HG03575 (cell line): ENCODE results near the gene CAMTA2.

Source experiments
- ATAC-seq: cut with Tn5 transposase; IDR thresholded peaks from one replicate; pipeline ENCODE4 v1.9.1; 2021; ENCODE audit not compliant: unreplicated experiment, insufficient number of reproducible peaks, low FRiP score; ENCODE audit errors: extremely low read depth

Gene CAMTA2

DNA sequence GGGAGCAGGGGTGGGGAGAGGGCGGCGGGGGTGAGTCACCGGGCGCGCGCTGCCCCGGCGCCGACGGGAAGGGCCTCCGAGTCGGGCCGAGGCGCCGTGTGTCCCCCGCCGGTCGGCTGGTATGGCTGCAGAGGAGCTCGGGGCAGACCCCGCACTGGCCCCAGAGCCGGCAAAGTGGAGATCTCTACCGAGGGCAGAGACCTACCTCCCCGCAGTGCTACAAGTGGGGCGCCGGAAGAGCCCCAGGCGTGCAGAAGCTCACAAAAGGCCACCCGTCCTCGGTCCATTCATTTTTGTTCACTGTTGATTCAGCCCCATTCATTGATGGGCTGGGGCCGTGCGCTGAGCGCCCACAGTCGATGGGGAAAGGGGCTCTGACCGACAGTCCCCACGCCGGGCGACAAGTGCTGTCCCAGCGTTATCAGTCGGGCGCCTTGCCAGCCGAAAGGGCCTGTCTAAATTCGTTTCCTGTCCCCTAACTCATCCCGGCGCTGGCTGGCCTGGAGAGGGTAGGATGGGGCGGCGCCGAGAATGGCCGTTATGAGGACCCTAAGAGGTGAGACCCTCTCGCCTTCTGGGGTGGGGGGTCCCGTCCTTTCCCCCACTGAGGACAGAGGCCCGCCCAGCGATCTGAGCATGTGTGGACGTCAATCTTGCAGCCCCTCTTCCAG lies 37.3 kb downstream of the CAMTA2 start:
- ATAC-seq: no peak

DNA sequence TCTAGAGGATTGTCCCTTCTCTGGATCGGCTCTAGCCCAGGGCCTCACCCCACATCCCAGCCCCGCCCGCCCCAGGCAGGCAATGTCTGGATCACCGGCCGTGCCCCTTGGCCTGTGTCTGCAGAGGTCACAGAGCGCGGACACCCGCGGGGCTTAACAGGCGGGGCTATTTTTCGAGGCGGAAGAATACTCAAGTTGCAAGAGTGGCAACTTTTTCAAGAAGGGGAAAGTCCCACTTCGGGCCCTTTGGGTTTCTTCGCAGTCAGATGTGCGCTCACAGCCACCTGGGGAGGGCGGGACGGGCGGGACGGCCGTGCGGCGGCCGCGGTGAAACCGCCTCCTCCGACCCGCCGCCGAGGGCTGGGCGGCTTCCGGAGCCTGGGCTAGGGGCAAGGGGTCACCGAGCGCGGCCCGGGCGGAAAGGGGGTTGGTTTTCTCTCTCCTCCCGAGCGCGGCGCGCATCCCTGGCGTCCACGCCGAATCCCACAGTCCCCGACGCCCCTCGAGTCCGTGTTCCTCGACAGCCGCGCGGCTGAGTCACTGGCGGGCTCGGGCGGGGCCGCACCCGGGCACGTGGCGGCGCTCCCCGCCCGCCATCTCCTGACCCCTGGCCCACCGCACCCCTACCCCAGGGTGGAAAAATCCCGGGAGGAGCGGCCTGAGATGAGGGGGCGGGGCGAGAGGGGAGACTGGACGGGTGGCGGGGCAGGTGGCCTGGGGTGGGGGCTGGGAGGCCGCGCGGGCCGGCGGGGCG lies 38.0 kb downstream of the CAMTA2 start:
- no peak for ATAC-seq

GRCh38 chr17:4948931-4949320 lies 38.5 kb downstream of the CAMTA2 start:
- ATAC-seq: no peak

GRCh38 chr17:4948166-4948930 lies 39.1 kb downstream of the CAMTA2 start, which contains the start of gene PFN1:
PFN1 (minus strand) TSS chr17:4948530; CDS start chr17:4948394, 136 bp downstream.
- no peak for ATAC-seq

DNA sequence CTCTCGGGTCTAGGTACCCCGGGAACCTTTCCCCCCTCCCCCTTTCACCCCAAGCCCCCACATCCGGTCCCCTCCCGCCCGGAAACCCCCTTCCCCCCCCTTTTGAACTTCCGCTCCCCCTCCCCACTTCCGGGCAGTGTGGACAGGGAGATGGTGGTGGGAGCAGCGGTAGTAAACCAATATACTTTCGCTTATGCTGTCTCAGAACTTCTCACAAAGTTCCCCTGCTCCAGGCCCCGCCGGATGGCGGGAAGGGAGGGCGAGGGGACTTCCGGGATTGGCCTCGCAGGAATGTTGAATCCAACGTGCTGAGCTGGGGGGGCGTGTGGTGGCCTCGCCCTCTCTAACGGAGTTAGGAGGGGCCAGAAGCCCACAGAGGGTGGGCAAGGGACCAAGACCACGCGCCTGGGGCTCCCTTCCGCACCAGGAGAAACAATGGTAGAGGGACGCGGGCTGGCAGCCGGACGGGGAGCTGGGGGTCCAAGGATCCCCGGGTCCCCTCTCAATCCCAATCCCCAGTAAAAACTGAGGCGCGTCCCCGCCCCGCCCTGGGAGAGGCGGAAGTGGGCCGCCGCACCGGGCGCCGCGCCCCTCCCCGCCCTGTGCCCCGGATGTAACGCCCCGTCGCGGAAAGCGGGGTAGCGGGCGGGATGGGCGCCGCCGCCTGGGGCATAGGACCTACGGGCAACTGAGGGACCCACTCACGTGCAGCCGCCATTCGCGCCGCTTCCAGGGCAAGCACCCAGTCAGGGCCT lies 39.9 kb downstream of the CAMTA2 start:
- ATAC-seq: no peak

DNA sequence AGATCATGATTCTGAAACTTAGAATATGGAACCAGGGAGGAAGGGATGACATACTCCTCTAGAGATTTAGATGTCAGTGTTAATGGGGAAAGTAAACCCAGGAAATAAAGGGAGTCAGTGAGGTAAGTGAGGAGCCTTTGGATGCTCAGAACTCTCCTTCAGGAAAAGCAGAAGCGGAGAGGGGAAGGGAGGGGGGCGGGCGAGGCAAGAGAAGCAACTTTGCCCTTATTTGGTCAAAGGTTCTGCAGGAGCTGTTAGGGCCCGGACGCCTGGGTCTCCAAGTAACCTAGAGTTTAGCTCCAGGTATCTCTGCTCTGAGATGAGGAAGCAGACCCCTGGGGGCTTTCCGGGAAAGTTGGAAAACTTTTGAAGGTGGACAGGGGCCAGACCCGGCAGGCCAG lies 40.5 kb downstream of the CAMTA2 start:
- no peak for ATAC-seq

DNA sequence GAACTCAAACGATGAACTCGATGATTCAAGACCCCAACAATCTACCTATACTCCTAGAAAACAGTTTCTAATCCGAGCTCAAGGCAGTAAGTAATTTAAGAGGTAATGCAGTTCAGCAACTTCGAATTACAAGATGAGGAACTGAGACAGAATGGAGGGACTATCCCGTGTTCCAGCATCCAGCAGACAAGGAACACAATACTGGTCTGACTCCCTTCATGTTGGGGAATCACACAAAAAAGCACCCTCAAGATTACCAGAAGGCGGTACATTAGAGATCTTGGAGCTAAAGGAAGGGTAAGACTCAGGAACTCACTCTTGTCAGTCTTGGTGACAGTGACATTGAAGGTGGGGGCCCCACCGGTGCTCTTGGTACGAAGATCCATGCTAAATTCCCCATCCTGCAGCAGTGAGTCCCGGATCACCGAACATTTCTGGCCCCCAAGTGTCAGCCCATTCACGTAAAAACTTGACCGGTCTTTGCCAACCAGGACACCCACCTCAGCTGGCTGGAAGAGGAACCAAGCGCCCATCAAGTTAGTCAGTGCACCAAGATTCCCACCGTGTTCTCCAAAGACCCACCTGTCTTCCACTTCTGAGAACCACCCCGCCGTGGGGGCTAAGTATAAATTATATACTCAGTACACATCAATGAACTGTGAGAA lies 41.0 kb downstream of the CAMTA2 start:
- no peak for ATAC-seq

DNA sequence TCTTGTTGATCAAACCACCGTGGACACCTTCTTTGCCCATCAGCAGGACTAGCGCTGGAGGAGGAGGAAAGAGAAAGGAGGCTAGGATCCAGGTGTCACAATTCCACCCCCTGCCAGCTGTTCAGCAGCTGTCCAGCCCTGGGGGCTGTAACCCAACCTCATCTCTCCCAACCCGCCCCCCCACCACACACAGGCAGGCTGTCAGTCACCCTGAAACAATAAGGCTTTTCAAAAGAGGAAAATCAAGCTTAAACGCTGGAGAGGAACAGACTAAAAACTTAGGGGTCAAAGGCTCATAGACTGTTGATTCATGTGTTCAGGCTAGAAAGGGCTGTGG lies 41.6 kb downstream of the CAMTA2 start:
- ATAC-seq: no peak

DNA sequence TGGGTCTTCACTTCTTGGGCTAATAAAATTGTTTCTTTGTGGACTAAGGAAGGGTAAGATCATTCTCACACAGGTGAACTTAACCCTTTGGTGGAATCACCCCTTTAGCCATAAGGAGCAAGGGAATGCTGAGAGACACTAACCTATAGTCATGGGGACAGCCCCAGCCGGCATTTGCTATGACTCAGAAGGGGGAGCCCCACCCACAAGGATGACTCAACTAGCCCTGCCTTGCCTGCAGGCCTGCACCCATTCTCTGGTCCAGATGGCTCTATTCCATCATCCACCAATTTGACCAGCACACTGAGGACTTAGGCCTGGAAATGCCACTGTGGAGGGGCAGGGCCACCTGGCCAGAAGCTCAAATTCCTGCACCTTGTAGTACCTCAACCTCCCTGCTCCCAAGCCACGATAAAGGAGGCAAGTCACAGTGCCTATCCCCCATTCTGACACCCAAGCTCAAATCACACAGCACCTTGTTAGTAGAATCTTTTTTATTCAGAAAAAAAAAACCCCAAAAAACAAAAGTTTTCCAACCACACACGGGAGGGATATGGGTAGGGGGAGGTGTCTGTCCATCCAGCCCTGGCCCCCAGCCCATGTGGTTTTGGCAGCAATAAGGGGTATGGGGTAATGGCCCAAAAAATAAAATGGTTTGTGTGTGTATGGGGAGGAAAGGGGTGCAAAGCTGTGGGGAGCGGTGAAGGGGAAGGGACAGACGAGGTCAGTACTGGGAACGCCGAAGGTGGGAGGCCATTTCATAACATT lies 42.1 kb downstream of the CAMTA2 start:
- no peak for ATAC-seq

DNA sequence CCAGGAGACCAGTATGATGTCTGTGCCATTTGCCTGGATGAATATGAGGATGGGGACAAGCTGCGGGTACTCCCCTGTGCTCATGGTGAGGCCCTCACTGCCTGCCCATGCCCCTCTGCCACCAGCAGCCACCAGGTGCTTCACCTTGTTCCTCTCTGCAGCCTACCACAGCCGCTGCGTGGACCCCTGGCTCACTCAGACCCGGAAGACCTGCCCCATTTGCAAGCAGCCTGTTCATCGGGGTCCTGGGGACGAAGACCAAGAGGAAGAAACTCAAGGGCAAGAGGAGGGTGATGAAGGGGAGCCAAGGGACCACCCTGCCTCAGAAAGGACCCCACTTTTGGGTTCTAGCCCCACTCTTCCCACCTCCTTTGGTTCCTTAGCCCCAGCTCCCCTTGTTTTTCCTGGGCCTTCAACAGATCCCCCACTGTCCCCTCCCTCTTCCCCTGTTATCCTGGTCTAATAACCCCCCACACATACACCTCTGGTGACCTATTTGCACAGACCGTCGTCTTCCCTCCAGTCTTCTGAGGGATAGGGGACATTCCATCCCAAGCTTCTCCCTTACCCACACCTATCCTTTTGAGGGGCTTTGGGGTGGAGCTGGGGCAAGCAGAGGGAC lies 42.8 kb downstream of the CAMTA2 start:
- no peak for ATAC-seq

GRCh38 chr17:4944163-4944553 lies 43.3 kb downstream of the CAMTA2 start:
- ATAC-seq: no peak

- no peak for ATAC-seq
Measured at GRCh38 chr17:4942760-4943508, 44.5 kb downstream of the CAMTA2 start.

- no peak for ATAC-seq
Measured at GRCh38 chr17:4941319-4941610, 46.2 kb downstream of the CAMTA2 start.

GRCh38 chr17:4940555-4941318 lies 46.7 kb downstream of the CAMTA2 start:
- ATAC-seq: no peak

- peak; percentile 53 for ATAC-seq
Measured at GRCh38 chr17:4939796-4940554, 47.5 kb downstream of the CAMTA2 start, which contains the start of the genes RNF167 and SLC25A11. RNF167 (plus strand) TSS chr17:4940268; CDS start chr17:4940910, 642 bp downstream. SLC25A11 (minus strand) TSS chr17:4940046; CDS start chr17:4939910, 136 bp downstream.

- ATAC-seq: no peak
Measured at GRCh38 chr17:4939546-4939795, 48.0 kb downstream of the CAMTA2 start.
